SIG-M5 treated with dmso at 0.1 percent for 504 hours (cell line): ENCODE data around the gene TSPAN31.
"Not testable (repeated sequence)": the region's sequence is repeated elsewhere in the genome, so short reads cannot be mapped to it uniquely, and the experiment has no call there.

Experiments
- DNase-seq: peaks from one replicate; lab custom pipeline; 2025; ENCODE audit not compliant: unreplicated experiment; lab: John Stamatoyannopoulos, UW

The TSPAN31 gene

GRCh38 chr12:57744777-57745484, at the start of gene TSPAN31:
TSS of gene TSPAN31 (plus strand) at chr12:57745039. CDS start at chr12:57745155, 116 bp downstream.
- peak; percentile 100 for DNase-seq

GRCh38 chr12:57695770-57696432, 48.9 kb upstream of the TSPAN31 start:
- DNase-seq, result no peak

GRCh38 chr12:57697076-57697475, 47.8 kb upstream of the TSPAN31 start:
- DNase-seq, result no peak

GRCh38 chr12:57698414-57698813, 46.4 kb upstream of the TSPAN31 start:
- DNase-seq, result no peak

- DNase-seq, result no peak
Observed at GRCh38 chr12:57700317-57700716, 44.5 kb upstream of the TSPAN31 start.

- DNase-seq, result no peak
Observed at GRCh38 chr12:57707250-57707649, 37.6 kb upstream of the TSPAN31 start.

GRCh38 chr12:57708296-57708695, 36.5 kb upstream of the TSPAN31 start:
- no peak for DNase-seq

- DNase-seq, result no peak
Observed at GRCh38 chr12:57712701-57713100, 32.1 kb upstream of the TSPAN31 start.

- no peak for DNase-seq
Observed at GRCh38 chr12:57713209-57713608, 31.6 kb upstream of the TSPAN31 start.

GRCh38 chr12:57715036-57715748, 29.6 kb upstream of the TSPAN31 start:
- DNase-seq, result not testable (repeated sequence)

- DNase-seq, result no peak
Observed at GRCh38 chr12:57715786-57716185, 29.1 kb upstream of the TSPAN31 start.

GRCh38 chr12:57716305-57716704, 28.5 kb upstream of the TSPAN31 start:
- DNase-seq, result no peak

GRCh38 chr12:57717131-57717530, 27.7 kb upstream of the TSPAN31 start:
- DNase-seq, result no peak

- DNase-seq, result no peak
Observed at GRCh38 chr12:57717846-57718640, 26.8 kb upstream of the TSPAN31 start.

GRCh38 chr12:57718641-57719528, 26.0 kb upstream of the TSPAN31 start:
- no peak for DNase-seq

- DNase-seq, result no peak
Observed at GRCh38 chr12:57719777-57720605, 24.8 kb upstream of the TSPAN31 start.

GRCh38 chr12:57720606-57721595, 23.9 kb upstream of the TSPAN31 start:
- DNase-seq, result no peak
